PC-3 (cell line): Measurements from ENCODE around the gene GRHPR.

Experiments
- EZH2phosphoT487 ChIP-seq: fragments of 300-600 bp; sonication (generic); IDR thresholded peaks from 2 replicates; pipeline ENCODE4 v1.6.1; 2018; ENCODE audit warnings: mild to moderate bottlenecking, antibody characterized with exemption, low read length, borderline replicate concordance
- TF ChIP-seq, protein P1 (sequence below): fragments of 300-600 bp; sonication (generic); conservative IDR thresholded peaks from 2 replicates; pipeline ENCODE4 v1.5.1; 2017; ENCODE audit warnings: antibody characterized with exemption, low read depth, mild to moderate bottlenecking, low read length

DNA sequence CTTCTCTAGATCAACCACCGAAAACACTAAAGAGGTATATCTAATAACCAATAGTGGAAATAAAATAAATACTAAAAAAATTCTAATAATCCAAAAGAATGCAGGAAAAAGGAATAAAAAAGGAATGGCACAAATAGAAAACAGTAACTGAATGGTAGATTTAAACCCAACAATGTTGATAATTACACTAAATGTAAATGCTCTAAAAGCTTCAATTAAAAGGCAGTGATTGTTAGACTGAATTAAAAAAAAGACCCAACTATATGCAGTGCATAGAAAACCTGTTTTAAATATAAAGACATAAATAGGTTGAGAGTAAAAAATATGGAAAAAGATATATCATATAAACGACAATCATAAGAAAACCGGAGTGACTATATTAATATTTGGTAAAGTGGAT, 51.9 kb downstream of the GRHPR start:
- TF ChIP-seq, protein P1, sequence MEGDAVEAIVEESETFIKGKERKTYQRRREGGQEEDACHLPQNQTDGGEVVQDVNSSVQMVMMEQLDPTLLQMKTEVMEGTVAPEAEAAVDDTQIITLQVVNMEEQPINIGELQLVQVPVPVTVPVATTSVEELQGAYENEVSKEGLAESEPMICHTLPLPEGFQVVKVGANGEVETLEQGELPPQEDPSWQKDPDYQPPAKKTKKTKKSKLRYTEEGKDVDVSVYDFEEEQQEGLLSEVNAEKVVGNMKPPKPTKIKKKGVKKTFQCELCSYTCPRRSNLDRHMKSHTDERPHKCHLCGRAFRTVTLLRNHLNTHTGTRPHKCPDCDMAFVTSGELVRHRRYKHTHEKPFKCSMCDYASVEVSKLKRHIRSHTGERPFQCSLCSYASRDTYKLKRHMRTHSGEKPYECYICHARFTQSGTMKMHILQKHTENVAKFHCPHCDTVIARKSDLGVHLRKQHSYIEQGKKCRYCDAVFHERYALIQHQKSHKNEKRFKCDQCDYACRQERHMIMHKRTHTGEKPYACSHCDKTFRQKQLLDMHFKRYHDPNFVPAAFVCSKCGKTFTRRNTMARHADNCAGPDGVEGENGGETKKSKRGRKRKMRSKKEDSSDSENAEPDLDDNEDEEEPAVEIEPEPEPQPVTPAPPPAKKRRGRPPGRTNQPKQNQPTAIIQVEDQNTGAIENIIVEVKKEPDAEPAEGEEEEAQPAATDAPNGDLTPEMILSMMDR, result no peak
- TF ChIP-seq EZH2phosphoT487, result no peak
